Pons (tissue), 1 donor: Measurements from ENCODE around the gene BOD1.
A peak's percentile ranks its signal among the peaks of the same experiment; 100 is the strongest.

Experiments
- DNase-seq: peaks from one replicate; pipeline ENCODE4 v3.0.0-alpha.2; 2016; ENCODE audit warnings: low spot score

BOD1 gene

GRCh38 chr5:173616577-173617118 is at the start of gene BOD1:
Gene BOD1 (minus strand): TSS chr5:173616650. CDS start chr5:173616436, 214 bp downstream.
- peak; percentile 96 for DNase-seq

DNA sequence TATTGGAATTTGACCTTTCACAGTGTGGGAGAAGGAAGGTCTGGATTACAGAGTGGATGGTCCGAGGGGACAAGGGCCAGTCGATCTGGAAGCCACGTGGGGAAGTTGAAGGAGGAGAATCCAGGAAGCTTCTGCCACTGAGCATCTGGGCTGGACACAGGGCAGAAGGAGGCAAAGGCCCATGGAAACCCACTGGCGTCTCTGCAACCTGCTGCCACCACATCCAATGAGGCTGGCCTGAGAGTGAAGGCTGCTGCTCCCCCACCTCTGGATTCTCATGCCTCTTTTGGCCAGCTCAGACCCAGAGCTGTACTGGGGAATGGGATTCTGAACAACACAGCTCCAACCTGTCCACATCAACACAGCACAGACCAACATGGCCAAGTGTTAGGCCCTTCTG is 48.9 kb upstream of the BOD1 start:
- no peak for DNase-seq

DNA sequence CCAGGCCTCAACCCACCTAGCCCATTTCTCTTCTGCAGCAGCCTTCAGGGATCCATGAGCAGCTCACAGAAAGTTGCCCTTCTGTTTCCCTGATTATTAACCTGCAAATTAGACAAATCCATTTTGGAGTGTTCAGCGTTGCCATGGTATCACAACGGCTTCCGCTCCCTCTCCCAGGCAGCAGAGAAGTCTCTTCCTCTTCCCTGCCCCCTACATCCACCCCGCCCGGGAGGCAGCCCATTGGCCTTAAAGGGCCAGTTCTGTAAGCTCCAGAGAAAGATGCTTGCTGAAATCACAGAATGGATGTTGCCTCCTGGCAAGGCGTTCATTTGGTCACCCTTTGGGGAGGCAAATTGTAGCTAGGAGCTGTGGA is 47.7 kb upstream of the BOD1 start:
- no peak for DNase-seq

DNA sequence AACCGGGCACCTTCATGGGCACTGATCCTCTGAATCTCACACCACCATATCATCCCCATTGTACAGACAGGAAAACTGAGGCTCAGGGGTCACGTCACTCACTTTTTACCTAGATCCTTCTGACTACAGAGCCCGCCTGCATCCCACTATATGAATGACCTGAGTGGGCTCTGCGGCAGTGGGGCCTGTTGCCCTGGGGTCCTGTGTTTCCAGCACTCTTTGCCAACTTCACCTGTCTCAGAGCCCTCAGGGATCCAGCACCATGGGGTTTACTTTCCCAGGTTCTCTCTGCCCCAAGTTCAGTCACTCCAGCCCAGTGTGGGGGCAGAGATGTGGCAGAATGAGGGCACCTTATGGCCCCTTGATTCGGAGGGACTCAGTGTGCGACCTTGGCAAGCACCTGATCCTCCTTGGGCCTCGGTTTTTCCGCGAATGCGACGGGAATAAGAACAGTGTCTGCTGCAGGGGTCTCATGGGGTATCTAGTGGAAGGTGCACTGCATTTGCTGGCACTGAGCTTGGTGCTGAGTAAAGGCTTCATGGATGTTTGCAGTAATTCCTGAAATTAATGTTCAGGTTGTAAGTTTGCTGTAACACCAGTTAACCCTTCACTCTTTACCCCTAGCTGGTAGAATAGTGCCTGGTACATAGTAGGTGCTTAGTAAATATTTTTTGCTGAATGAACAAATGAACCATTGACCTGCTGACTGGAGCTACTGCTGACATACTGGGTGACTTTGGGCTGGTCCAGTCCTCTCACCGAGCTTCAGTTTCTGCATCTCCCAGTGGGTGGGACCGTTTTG is 47.1 kb upstream of the BOD1 start:
- no peak for DNase-seq

GRCh38 chr5:173662581-173663351 is 46.3 kb upstream of the BOD1 start:
- no peak for DNase-seq

DNA sequence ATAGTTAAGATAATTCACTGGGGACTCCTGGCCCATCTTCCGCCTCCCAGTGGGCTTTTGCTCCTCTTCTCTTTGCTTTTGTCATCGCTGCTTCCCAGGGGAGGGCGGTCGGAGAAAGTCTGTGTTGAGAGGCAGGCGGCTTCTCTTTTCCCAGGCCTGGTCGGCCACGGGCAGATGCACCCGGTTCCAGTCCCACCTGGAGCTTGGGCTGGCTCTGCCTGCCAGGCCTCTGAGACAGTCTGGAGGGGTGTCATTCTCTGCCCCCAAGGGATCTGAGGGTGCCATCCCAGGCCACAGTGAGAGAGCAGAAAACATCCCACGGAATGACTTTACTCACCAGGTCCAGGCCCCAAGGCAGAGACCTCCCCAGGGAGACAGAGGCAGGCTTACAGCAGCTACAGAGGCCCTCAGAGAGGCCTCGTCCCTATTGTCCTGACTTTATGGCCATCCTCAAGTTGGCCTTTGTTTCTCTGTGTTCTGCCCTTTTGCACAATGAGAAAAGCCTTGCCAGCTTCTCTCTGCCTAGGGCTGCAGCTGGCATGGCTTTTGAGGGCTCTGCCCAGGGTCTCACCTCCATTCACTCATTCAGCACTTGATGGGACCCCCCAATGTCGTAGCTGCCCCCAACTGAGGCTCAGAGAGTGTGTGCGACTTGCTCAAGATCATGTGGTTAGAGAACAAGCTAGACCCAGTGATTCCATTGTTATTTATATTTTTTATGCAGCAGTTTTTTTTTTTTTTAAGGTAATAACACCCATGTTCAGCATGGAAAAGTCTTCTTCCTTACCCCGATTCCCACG is 44.2 kb upstream of the BOD1 start:
- peak; percentile 50 for DNase-seq

- DNase-seq, result no peak
These were observed 43.0 kb upstream of the BOD1 start for GRCh38 chr5:173659423-173659822.

DNA sequence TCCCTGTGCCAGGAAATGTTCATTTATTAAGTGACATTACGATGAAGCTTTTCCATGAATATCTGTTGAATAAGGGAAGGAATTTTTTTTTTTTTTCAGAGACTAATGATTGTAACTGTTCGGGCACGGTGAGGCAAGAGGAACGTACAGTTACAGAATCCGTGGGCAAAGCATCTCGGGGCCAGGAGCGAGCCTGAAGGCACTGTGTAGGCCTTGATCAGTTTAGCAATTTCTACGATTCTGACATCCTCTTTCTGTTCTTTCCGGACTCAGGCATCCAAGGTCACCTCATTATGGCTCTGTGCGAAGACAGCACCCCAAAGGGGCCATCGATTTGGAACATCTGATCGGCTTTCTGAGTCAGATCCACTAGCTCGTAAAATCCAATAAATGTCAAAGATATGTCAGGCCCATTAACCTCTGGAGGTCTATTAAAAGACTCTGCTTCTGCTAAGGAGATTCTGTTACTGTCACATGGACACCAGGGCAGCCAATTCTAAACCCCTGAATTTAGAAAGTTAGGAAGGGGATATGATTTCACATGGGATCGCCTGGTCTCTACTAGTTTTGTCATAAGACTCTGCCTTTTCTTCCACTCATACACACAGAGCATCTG is 41.4 kb upstream of the BOD1 start:
- DNase-seq, result no peak

DNA sequence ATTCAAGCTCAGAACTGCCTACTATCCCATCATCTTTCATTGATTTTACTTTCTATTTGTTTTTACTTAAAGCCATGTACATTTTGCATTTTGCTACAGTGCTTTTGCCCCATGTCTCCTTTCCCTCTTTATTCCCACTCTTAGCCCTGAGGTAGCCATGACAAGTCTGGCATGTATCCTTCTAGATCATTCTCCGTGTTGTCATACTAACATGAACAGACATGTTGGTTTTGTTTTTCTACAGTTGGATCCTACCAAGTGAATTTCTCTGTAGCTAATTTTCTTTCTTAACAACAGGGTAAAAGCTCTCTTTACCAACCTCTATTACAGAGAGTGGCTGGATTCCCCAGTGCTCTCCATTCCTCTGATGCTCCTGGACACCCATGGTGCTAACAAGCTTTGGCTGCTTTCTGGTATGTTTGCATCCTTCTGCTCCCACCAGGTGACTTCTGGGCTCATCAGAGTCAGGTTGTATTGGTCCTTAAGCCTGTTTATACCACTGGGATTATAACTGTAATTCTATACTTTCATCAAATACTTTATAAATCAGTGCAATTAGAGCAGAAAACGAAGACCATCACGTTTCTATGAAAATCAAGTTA is 38.8 kb upstream of the BOD1 start:
- DNase-seq, result no peak

GRCh38 chr5:173653822-173654523 is 37.5 kb upstream of the BOD1 start:
- DNase-seq, result no peak

GRCh38 chr5:173648308-173648866 is 31.9 kb upstream of the BOD1 start:
- DNase-seq, result no peak

GRCh38 chr5:173646692-173647091 is 30.2 kb upstream of the BOD1 start:
- no peak for DNase-seq

DNA sequence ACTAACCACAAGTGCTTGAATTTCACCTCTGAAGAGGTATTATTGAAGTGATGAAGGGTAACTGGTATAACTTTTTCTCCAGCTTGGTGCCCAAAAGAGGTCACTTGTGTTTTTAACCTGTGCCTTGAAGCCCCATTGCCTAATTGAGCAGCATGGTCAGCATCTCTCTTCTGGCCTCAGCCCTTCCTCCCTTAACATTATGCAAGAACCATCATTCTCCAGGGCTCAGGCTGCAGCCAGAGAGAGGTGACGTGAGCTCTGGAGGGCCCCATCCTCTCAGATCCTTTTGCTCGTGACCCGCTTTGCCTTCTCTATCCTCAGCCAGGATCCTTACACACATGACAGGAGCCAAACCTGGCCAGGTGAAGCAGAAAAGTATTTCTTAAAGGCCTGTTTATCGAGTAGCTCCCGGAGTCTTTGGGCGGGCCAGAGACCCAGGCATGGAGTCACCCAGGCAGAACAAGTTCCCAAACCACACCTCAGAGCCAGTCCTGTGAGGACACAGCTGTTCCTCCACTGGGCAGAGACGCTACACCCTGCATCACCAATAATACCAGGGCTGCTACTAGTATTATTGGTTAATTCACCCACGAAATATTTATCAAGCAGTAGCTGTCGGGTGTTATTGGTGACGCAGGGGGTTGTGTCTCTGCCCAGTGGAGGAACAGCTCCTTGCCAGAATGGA is 29.6 kb upstream of the BOD1 start:
- no peak for DNase-seq

DNA sequence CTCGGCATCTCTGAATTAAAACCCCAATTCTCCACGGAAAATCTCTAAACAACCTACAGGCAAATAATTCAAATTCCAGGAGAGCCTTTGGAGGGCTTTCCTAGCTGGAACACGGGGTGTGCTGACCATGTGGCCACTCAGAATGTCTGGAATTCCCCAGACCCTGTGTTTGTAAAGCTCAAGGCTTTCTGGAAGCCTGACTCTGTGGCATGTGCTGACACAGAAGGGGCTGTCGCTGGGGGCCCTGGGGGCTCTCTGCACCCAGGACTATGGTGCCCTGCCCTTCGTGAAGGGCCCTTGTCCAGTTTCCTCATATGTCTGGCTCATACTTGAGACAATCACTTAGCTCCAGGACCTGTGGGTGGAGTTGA is 29.0 kb upstream of the BOD1 start:
- no peak for DNase-seq

DNA sequence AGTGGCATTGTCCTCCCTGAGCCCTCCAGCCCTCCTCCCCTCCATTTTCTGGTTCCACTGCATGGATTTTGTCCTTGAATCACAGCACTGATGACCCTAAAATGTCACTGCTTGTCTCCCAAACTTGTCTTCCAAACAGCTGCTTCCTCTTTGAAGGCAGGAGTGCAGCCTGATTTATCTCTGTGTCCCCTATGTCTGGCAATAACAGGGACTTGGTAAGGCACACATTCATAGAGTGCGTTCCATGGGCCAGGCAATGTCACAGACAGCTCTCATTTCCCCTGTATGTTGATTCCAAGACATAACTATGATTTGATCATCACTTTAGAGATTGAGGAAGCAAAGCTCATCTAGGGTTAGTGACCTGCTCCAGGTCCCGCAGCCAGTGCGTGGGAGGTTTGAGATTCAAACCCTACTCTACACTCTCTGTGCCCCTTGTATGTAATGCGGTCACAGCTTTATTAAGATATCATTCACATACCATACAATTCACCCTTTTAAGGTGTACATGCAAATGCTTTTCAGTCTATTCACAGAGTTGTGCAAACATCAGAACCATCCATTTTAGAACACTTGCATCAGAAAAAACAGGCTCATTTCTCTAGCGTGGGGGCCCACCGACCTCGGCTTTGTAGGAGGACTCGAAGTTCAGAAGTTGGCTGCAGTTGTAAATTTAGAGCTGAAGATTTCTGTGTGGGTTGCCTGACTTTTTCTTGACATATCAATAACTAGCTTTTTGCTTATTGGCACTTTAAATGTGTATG is 28.4 kb upstream of the BOD1 start:
- DNase-seq, result no peak

GRCh38 chr5:173643964-173644363 is 27.5 kb upstream of the BOD1 start:
- DNase-seq, result peak; percentile 64

GRCh38 chr5:173642895-173643481 is 26.5 kb upstream of the BOD1 start:
- DNase-seq, result no peak

GRCh38 chr5:173642191-173642816 is 25.9 kb upstream of the BOD1 start:
- DNase-seq, result no peak
